GM12872 (cell line): Measurements from ENCODE around the gene IP6K1.

Experiments used
- TF ChIP-seq, protein P1 (sequence below): IDR thresholded peaks from 3 replicates; pipeline ENCODE4 v1.5.1; 2011; ENCODE audit warnings: low read depth, mild to moderate bottlenecking, low read length, moderate library complexity; ENCODE audit not compliant: insufficient read depth

The IP6K1 gene

DNA sequence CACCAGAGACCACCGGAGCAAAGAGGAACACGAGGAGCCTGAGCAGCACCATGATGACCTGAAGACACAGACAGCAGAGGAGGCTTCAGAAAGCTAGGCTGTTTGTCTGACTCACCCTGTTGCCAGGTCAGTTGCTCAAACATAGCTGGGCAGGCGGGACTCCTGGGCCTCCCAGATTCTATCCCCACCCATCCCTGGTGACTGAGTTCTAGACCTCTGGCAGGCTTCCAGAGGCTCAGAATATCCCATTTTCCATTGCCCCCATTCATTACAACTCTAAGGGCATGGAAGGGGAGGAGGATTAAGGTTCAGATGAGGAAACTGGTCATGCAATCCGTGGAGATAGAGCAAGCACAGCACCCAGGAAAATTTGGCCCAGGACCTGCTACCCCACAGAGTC is 13.4 kb upstream of the IP6K1 start, which contains the start of gene CDHR4:
CDHR4 (minus strand) TSS at position 113 of the 400 bp plus-strand sequence; CDS start at position 52, 61 bp downstream.
- TF ChIP-seq, protein P1, sequence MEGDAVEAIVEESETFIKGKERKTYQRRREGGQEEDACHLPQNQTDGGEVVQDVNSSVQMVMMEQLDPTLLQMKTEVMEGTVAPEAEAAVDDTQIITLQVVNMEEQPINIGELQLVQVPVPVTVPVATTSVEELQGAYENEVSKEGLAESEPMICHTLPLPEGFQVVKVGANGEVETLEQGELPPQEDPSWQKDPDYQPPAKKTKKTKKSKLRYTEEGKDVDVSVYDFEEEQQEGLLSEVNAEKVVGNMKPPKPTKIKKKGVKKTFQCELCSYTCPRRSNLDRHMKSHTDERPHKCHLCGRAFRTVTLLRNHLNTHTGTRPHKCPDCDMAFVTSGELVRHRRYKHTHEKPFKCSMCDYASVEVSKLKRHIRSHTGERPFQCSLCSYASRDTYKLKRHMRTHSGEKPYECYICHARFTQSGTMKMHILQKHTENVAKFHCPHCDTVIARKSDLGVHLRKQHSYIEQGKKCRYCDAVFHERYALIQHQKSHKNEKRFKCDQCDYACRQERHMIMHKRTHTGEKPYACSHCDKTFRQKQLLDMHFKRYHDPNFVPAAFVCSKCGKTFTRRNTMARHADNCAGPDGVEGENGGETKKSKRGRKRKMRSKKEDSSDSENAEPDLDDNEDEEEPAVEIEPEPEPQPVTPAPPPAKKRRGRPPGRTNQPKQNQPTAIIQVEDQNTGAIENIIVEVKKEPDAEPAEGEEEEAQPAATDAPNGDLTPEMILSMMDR, result no peak

GRCh38 chr3:49799105-49799504 is 12.8 kb upstream of the IP6K1 start:
- TF ChIP-seq, protein P1, result no peak

DNA sequence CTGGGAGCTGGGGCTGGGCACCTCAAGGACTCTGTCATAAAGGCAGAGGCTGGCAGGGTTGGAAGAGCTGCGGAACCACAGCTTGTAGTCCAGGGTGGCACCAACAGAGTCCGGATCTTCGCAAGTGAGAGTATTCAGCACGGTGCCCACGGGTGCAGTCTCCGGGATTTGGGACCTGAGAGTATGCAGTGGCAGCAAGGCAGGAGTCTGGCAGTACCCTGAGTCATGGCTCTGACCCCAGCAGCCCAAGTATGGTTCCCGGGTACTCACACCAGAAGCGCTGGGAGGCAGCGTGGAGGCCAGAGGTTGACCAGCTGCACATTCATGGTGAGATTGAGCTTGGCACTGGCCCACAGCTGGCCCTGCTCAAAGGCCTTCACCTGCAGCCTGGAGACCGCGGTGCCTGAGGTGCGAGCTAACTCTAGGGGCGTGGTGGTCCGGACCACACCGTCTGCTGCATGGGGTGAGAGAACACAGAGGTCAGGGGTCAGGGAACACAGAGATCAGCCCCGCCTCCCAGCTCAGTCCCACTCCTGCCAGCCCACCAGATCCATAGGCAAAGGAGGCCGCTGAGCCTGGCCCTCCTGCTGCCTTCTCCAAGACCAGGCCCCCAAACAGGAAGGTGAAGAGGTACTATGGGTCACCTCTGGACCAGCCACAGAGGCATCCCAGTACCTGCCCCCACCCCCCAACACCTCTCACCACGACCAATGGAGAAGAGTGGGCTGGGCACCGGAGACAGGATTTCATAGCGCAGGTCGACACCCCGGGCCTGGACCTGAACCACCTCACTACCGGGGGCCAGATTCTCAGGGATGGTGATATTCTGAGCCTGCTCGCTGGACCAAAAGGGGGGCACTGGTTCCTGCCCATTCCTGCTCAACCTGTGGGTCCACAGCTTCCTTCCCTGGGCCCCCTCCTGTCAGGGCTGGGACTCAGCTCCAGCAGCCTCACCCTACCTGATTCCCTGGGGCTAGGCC is 8.9 kb upstream of the IP6K1 start:
- TF ChIP-seq, protein P1, result no peak

- TF ChIP-seq, protein P1, result no peak
These were observed 8.1 kb upstream of the IP6K1 start for GRCh38 chr3:49794431-49794830.

- TF ChIP-seq, protein P1, result no peak
These were observed 7.2 kb upstream of the IP6K1 start for GRCh38 chr3:49793486-49794085.

DNA sequence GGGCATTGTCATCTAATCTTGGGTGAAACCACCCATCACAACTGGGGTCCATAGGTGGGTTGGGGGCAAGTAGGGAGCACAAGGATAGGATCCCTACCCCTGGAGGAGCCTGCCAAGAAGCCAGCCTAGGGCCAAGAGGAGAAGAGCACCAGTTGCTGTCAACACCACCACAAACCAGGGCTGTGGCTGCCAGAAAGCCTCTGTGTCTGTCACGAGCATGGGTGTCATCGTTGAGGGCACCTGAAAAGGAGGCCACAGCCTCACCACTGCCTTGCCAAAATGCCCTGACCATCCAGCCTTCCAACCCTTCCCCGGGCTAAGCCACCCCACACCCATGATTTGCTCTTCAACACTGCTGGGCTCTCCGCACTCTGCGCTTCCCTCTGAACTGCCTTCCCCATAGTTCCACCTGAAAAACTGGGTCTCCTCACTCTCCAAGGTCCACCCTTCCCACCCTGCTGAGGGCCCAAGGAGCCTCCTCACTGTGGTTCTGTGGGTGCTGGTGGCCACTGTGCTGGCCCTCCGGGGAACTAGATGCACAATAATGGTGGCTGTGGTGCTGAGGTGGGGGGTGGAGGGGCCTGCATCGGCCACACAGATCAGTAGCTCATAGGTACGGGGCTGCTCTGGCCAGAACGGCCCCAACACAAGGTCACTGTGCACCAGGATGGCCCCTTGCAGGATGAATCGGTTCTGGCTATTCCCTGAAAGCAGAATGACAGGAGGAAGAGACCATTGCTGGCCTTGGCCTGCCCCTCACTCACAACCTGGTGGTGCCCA is 6.2 kb upstream of the IP6K1 start:
- TF ChIP-seq, protein P1, result no peak

- TF ChIP-seq, protein P1, result no peak
These were observed 5.2 kb upstream of the IP6K1 start for GRCh38 chr3:49791571-49791970.
